Vagina (tissue), 2 donors: ENCODE results near the gene ANXA6. TPM values are rescaled to one million over a fixed set of nuclear protein-coding genes. Genes with fewer than 3 reads are reported as not detected.

Source experiments
- DNase-seq, 2 donors: peaks; one replicate each; pipeline ENCODE4 v3.0.0-alpha.2; 2017; ENCODE audit errors: extremely low spot score in 2 of 2
- H3K27ac ChIP-seq: fragments of 200-600 bp; sonication (generic); one replicate; pipeline ENCODE4 v1.5.1; 2019
- H3K27me3 ChIP-seq: fragments of 200-600 bp; sonication (generic); one replicate; pipeline ENCODE4 v1.5.1; 2019
- H3K36me3 ChIP-seq, 2 donors: fragments of 200-600 bp; sonication (generic); one replicate each; pipeline ENCODE4 v1.5.1; 2017 to 2019
- H3K4me1 ChIP-seq: fragments of 200-600 bp; sonication (generic); one replicate; pipeline ENCODE4 v1.5.1; 2019
- H3K4me3 ChIP-seq, 2 donors: fragments of 200-600 bp; sonication (generic); 1 replicate in 1 of 2; 2 replicates in 1 of 2; pipeline ENCODE4 v1.5.1; 2016 to 2019
- H3K9me3 ChIP-seq: fragments of 200-600 bp; sonication (generic); one replicate; pipeline ENCODE4 v1.5.1; 2019
- POLR2A ChIP-seq, 2 donors: fragments of 450-650 bp; IDR thresholded peaks; one replicate each; pipeline ENCODE4 v1.6.1; 2017; ENCODE audit warnings: antibody characterized with exemption in 2 of 2, mild to moderate bottlenecking in 2 of 2, moderate library complexity in 2 of 2
- POLR2AphosphoS5 ChIP-seq, 2 donors: sonication (generic); formaldehyde crosslinking; IDR thresholded peaks; one replicate each; pipeline ENCODE4 v1.9.0; 2017; ENCODE audit warnings: antibody characterized with exemption in 2 of 2, mild to moderate bottlenecking in 2 of 2, low read depth in 1 of 2; ENCODE audit not compliant: insufficient read depth in 1 of 2
- intact Hi-C: fragments of 100-400 bp; cut with DNase I; formaldehyde crosslinking; loops from one replicate; pipeline ENCODE4 v1.15.1; 2023
- total RNA-seq: library from RNA; depleted of rRNA; stranded (reverse); fragments of >200 nt; gene quantifications from one replicate; pipeline ENCODE4 v1.2.3, GENCODE V29; 2016
- TF ChIP-seq, protein P1 (sequence below), 3 experiments: fragments of 450-650 bp in 2 of 3; fragments of 200-600 bp in 1 of 3; sonication (generic) in 1 of 3; IDR thresholded peaks; one replicate each; pipeline ENCODE4 v1.5.1; 2017 to 2019; ENCODE audit warnings: antibody characterized with exemption in 3 of 3, mild to moderate bottlenecking in 2 of 3, moderate library complexity in 2 of 3

The ANXA6 gene
- total RNA-seq, 1 donor from 2014 or later: 190 TPM

DNA sequence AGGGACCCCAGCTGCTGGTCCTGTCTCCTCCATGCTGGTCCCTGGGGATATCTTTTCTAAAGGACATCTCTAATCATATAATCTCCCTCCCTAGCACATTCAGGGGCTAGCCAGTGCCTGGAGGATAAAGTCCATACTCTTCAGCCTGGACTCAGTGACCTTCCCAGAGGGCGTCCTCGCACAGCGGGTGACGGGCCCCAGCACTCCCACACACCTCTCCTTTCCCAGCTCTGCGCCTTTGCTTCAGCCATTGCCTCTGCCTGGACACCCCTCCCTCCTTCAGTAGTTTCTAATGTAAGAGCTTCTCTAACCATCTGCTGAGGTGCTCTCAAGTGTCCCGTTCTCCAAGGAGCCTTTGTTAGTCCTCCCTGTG is 61.6 kb downstream of the ANXA6 start:
- Histone ChIP-seq H3K4me3 (no peak overlapping the region), H3K27me3 (no peaks in the 10 kb centered on the region), H3K9me3 (no peaks in the 10 kb centered on the region), H3K27ac (peak overlapping the region; percentile 59), H3K4me1 (peaks cover 45% of the 10 kb centered on the region), H3K36me3 (peaks cover 0 to under 1% of the 10 kb centered on the region in 2 donors)
- no peak for DNase-seq
- TF ChIP-seq, protein P1, sequence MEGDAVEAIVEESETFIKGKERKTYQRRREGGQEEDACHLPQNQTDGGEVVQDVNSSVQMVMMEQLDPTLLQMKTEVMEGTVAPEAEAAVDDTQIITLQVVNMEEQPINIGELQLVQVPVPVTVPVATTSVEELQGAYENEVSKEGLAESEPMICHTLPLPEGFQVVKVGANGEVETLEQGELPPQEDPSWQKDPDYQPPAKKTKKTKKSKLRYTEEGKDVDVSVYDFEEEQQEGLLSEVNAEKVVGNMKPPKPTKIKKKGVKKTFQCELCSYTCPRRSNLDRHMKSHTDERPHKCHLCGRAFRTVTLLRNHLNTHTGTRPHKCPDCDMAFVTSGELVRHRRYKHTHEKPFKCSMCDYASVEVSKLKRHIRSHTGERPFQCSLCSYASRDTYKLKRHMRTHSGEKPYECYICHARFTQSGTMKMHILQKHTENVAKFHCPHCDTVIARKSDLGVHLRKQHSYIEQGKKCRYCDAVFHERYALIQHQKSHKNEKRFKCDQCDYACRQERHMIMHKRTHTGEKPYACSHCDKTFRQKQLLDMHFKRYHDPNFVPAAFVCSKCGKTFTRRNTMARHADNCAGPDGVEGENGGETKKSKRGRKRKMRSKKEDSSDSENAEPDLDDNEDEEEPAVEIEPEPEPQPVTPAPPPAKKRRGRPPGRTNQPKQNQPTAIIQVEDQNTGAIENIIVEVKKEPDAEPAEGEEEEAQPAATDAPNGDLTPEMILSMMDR (IDR thresholded peaks at IDR 0.05): no peak
- TF ChIP-seq POLR2A (IDR thresholded peaks at IDR 0.05) (no peak), POLR2AphosphoS5 (IDR thresholded peaks at IDR 0.05; ENCODE audit: insufficient read depth in 1 of 2, low read depth in 1 of 2) (peak in 1 of 2 donors; percentile 6)
- intact Hi-C loops: no loop called here

DNA sequence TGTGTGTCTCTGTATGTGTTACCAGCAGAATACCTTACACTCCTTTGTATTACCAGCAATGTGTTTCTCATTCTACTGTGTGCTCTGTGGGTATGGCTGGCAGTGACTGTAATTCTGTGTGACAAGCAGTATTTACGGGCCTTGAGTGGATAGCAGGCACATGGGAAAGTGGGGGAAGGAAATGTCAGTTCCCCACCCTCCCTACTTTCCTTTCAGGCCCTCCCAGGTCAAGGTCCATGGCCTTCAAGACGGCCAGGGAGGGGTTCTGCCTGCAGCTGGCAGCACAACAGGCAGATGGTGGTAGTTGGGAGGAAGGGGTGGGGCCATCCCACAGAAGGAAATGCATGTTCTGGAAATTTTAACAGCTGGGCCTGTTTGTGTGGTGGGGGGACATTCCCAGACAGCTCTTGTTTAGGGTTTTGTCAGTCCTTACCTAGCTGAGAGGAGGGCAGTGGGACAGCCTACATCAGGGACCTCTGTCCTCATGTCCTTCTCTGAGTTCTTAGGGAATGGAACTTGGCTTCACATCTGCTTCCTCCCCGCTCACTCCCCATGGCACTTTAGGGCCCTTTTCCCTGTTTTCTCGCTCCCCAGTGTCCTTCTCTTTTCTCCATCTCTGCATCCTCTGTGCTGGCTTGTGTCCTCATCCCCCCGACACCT is 62.1 kb downstream of the ANXA6 start:
- DNase-seq: no peak
- peaks cover 45% of the 10 kb centered on the region for H3K4me1 ChIP-seq
- no peak overlapping the region for H3K4me3 ChIP-seq
- H3K9me3 ChIP-seq: no peaks in the 10 kb centered on the region
- H3K27me3 ChIP-seq: no peaks in the 10 kb centered on the region
- H3K36me3 ChIP-seq: no peaks in the 10 kb centered on the region
- peak overlapping the region; percentile 59 for H3K27ac ChIP-seq
- TF ChIP-seq POLR2A (IDR thresholded peaks at IDR 0.05) (no peak), POLR2AphosphoS5 (IDR thresholded peaks at IDR 0.05; ENCODE audit: insufficient read depth in 1 of 2, low read depth in 1 of 2) (peak; percentile 16 to 71)
- TF ChIP-seq, protein P1 (IDR thresholded peaks at IDR 0.05): no peak
- intact Hi-C loops: no loop called here

- no peak for DNase-seq
- no peak for TF ChIP-seq POLR2AphosphoS5 (IDR thresholded peaks at IDR 0.05; ENCODE audit: insufficient read depth in 1 of 2, low read depth in 1 of 2)
- TF ChIP-seq POLR2A (IDR thresholded peaks at IDR 0.05): no peak
- TF ChIP-seq, protein P1 (IDR thresholded peaks at IDR 0.05): no peak
- no peaks in the 10 kb centered on the region for H3K27me3 ChIP-seq
- intact Hi-C loops: no loop called here
- peak overlapping the region; percentile 59 for H3K27ac ChIP-seq
- H3K36me3 ChIP-seq: no peaks in the 10 kb centered on the region
- H3K4me1 ChIP-seq: peaks cover 45% of the 10 kb centered on the region
- H3K4me3 ChIP-seq: no peak overlapping the region
- H3K9me3 ChIP-seq: no peaks in the 10 kb centered on the region
Measured at GRCh38 chr5:151094852-151095245, 62.7 kb downstream of the ANXA6 start.

DNA sequence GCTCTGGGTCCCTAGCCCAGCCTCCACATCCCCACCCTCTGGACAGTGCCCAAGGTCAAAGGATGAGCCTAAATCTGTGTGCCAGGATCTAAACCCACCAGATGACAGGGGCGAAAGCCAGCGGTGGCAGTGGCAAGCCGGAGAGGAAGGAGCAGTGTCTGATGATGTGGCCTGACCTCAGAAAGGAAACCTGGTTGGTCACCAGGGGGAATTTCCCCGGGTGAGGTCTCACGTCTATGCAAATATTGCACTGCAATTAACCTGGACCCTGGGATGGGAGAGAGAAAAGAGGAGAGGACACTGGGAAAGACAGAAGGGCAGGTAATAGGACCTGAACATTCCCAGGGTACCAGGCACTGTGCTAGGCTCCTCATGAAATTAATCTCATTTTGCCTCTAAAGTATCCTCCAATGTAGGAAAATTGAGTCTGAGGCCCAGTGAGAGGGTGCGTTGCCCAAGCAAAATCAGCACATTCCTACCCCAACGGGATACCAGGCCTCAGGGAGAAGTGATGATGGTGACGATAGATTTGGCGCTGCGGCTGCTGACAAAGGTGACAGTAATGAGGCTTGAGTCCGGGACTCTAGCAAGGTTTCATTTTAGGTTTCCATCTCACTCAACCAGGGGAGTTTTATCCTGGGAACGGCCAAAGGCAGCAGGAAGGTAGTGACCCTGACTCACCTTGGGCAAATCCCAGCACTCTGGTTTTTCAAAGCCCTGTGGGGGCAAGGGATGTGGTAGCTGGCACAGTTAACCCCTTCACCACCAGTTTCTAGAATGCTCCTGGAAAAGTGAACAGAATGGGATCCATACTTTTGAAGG is 63.3 kb downstream of the ANXA6 start:
- no peaks in the 10 kb centered on the region for H3K36me3 ChIP-seq
- intact Hi-C loops: no loop called here
- H3K4me1 ChIP-seq: peaks cover 45% of the 10 kb centered on the region
- TF ChIP-seq POLR2AphosphoS5 (IDR thresholded peaks at IDR 0.05; ENCODE audit: insufficient read depth in 1 of 2, low read depth in 1 of 2): peak in 1 of 2 donors; percentile 14
- TF ChIP-seq, protein P1 (IDR thresholded peaks at IDR 0.05): no peak
- H3K27ac ChIP-seq: peak overlapping the region; percentile 59
- H3K9me3 ChIP-seq: no peaks in the 10 kb centered on the region
- H3K27me3 ChIP-seq: no peaks in the 10 kb centered on the region
- DNase-seq: no peak
- no peak overlapping the region for H3K4me3 ChIP-seq

GRCh38 chr5:151093476-151093889 is 64.1 kb downstream of the ANXA6 start:
- no peak overlapping the region for H3K4me3 ChIP-seq
- intact Hi-C loops: no loop called here
- no peaks in the 10 kb centered on the region for H3K9me3 ChIP-seq
- no peak for TF ChIP-seq POLR2A (IDR thresholded peaks at IDR 0.05)
- TF ChIP-seq, protein P1 (IDR thresholded peaks at IDR 0.05): no peak
- peak; percentile 26 to 42 for TF ChIP-seq POLR2AphosphoS5 (IDR thresholded peaks at IDR 0.05; ENCODE audit: insufficient read depth in 1 of 2, low read depth in 1 of 2)
- no peaks in the 10 kb centered on the region for H3K36me3 ChIP-seq
- no peak for DNase-seq
- peak overlapping the region; percentile 59 for H3K27ac ChIP-seq
- H3K4me1 ChIP-seq: peaks cover 45% of the 10 kb centered on the region
- no peaks in the 10 kb centered on the region for H3K27me3 ChIP-seq
